ENCODE measurements around the gene RALGPS2. TPM values are rescaled to one million over a fixed set of nuclear protein-coding genes. Genes with fewer than 3 reads are reported as not detected.

Gene RALGPS2
- total and polyA plus RNA-seq, 2 experiments from 2014 or later = 8.1 to 31.2 TPM

GRCh38 chr1:178939338-178940067 lies 214.5 kb downstream of the RALGPS2 start (continued):
- TF ChIP-seq ZNF462 (CRISPR knock-in tag; IDR thresholded peaks at IDR 0.05) (no peak), CREB1 (CRISPR knock-in tag; IDR thresholded peaks at IDR 0.05; ENCODE audit: low read depth) (no peak), JUNB (IDR thresholded peaks at IDR 0.05; ENCODE audit: unreplicated experiment) (no peak)

GRCh38 chr1:178940068-178940765 lies 215.2 kb downstream of the RALGPS2 start:
- Histone ChIP-seq H3K79me2 (replicated peaks; ENCODE audit: insufficient read depth) (no peaks in the 10 kb centered on the region), H3K36me3 (ENCODE audit: insufficient read depth) (no peaks in the 10 kb centered on the region), H3K4me2 (no peak overlapping the region), H4K20me1 (replicated peaks; ENCODE audit: insufficient read depth) (no peaks in the 10 kb centered on the region), H3K4me1 (ENCODE audit: insufficient read depth) (0 out of 2 replicates have a peak, but pooled peaks cover 1% of the 10 kb centered on the region), H3K27ac (ENCODE audit: low read depth) (no peak overlapping the region), H3K27me3 (ENCODE audit: insufficient read depth) (no peaks in the 10 kb centered on the region), H3K4me3 (no peak overlapping the region), H2AFZ (no peak overlapping the region), H3K9me2 (ENCODE audit: insufficient read depth) (no peaks in the 10 kb centered on the region), H3F3A (replicated peaks; ENCODE audit: low read depth) (no peaks in the 10 kb centered on the region)
- no peak overlapping the region for H3K27ac Mint-ChIP-seq
- no peaks in the 10 kb centered on the region for H3K36me3 Mint-ChIP-seq (ENCODE audit: low read depth)
- DNase-seq (ENCODE audit: low spot score) (no peak), ATAC-seq (no peak)
- H3K27me3 Mint-ChIP-seq (ENCODE audit: insufficient read depth, low read depth, poor library complexity) = peaks cover 5% of the 10 kb centered on the region
- H3K4me1 Mint-ChIP-seq = peaks cover 9% of the 10 kb centered on the region
- no peaks in the 10 kb centered on the region for H3K9me3 Mint-ChIP-seq
- H3K4me3 Mint-ChIP-seq = no peak overlapping the region
- TF ChIP-seq ZNF331 (CRISPR knock-in tag; IDR thresholded peaks at IDR 0.05; ENCODE audit: low read depth) (no peak), POLR2AphosphoS5 (IDR thresholded peaks at IDR 0.05; ENCODE audit: low read depth) (no peak), CREB1 (CRISPR knock-in tag; IDR thresholded peaks at IDR 0.05; ENCODE audit: low read depth) (no peak), ZNF462 (CRISPR knock-in tag; IDR thresholded peaks at IDR 0.05) (no peak), EZH2 (IDR thresholded peaks at IDR 0.05; ENCODE audit: low read depth, unreplicated experiment) (no peak)

Measured in GM23338 (cell line).